CD4-positive, alpha-beta T cell treated with Interleukin-15 for 4 hours (primary cell): Measurements from ENCODE around the gene ANKUB1.
"Not testable (repeated sequence)": the region's sequence is repeated elsewhere in the genome, so short reads cannot be mapped to it uniquely, and the experiment has no call there.

Source experiments
- DNase-seq: peaks from one replicate; pipeline ENCODE4 v3.0.0-alpha.2; 2020; ENCODE audit warnings: low spot score

ANKUB1 gene, protein sequence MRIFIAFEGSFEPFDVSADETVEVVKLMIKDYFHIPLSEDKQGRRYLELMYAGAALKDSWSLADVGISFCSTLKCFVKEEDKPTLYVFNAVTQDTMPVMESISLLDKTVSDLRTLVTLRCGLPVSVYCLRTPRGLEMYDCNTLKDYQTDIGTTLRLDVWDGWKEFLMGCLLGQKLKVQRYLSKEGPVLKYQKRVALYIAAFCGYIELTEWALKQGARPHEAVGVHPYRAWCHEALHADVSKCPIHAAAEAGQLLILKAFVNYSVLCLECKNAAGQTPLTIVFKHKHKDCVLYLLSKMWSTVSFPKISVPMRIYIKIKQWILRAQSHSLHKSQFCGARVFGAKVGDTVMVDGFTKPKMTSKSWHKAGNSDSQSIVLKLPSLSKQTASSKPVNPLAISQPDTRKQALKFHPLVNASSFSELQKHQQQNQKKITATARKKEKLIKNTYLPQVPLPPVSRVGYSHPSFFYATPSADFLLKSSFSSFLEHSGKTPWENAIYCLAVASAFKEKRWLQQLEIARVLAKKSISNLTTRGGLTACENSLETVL

DNA sequence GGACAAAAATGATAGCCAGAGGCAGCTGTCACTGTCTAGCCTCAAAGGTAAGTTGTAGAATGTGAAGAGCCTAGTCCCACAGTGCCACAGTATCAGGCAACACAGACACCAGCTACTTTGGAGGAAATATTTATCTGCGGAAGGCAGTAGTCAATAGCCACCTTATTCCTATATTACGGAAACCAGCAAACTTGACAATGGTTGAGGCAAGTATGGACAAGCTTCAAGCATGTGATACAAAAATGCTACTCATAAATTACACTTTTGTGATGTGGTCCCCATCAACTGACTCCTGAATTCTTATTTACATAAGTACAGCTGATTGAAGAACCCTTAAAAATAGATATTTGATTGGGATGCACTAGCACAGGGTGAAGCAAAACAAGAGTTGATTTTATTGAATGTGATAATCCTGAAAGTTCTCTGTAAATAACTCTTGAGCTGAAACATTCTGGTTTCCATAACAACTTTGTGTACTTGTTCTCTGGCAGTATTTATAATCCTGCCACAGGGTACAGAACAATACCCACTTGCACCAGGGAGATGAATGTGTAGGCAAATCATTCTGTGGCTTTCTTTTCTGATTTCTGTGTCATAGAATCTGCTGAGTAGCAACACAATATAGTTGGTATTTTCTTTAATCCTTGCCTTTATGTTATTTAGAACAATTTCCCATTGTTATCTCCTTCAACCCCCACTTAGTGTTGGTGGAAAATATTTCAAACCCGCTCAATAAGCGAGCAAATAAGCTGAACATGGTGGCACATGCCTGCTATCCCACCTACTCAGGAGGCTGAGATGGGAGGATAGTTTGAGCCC is at the start of gene ANKUB1:
TSS of gene ANKUB1 (minus strand) at position 103 of the 819 bp plus-strand sequence. CDS start 188 bp downstream, outside the sequence.
- DNase-seq = no peak

DNA sequence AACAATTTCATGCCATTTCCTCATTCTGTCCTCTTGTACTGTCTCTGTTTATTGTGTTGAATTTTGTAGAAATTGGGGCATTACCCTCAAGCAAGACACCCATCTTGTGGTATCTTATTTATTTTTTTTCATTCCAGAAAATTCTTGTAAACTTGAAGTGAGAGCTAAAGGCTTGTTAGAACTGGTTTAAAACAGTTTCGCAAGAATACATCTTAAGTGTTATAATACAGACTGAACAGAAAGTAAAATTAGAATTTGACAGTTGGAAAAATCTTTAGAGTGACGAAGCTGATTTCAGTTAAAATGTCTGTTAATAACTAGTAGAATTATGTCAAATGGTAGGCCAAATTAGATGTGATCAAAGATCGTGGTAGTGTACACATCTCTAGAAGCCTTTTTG is 47.5 kb upstream of the ANKUB1 start:
- no peak for DNase-seq

DNA sequence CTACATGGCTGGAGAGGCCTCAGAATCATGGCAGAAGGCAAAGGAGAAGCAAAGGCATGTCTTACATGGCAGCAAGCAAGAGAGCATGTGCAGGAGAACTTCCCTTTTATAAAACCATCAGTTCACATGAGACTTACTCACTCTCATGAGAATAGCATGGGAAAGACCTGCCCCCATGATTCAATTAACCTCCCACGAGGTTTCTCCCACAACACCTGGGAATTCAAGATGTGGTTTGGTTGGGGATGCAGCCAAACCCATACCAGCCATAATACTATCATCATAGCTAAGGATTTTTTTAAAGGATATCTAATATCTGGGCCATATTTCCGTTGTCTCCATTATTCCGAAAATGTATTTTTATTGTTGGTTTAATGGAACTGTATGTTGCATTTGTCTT is 47.1 kb upstream of the ANKUB1 start:
- not testable (repeated sequence) for DNase-seq

DNA sequence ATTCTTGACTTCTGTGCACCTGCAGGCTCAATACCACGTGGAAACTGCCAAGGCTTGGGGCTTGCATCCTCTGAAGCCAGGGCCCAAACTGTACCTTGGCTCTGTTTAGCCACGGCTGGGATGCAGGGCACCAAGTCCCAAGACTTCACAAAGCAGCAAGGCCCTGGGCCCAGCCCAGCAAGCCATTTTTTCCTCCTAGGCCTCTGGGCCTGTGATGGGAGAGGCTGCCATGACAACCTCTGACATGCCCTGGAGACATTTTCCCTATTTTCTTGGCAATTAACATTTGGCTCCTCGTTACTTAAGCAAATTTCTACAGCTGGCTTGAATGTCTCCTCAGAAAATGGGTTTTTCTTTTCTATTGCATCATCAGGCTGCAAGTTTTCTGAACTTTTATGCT is 46.1 kb upstream of the ANKUB1 start:
- not testable (repeated sequence) for DNase-seq

DNA sequence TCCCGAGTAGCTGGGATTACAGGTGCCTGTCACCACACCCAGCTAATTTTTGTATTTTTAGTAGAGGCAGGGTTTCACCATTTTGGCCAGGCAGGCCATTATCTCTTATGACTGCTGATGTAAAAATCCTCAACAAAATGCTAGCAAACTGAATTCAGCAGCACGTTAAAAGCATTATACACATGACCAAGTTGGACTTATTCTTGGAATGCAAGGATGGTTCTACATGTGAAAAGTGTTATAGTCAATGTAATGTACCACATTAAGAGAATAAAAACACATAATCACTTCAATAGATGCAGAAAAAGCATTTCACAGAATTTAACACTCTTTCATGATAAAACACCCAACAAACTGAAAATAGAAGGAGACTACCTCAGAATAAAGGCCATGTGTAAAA is 40.9 kb upstream of the ANKUB1 start:
- no peak for DNase-seq

DNA sequence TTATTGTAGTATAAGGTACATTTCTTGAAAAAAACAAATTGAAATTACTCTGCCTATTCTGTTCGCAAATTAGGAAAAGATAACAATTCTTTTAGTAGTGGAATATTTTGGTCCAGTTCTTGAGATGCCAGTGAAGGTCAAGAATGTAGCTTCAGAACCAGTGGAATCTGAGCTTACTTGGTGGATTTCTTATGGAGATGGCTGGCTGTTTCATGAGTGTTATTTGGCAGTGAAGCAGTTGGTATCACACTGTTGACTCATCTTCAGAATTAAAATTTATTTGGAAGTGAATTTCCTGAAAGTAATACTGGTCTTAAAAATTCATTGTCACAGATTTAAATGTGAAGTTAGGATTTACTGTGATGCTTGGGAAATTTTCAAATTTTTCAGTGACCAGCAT is 39.7 kb upstream of the ANKUB1 start:
- no peak for DNase-seq

DNA sequence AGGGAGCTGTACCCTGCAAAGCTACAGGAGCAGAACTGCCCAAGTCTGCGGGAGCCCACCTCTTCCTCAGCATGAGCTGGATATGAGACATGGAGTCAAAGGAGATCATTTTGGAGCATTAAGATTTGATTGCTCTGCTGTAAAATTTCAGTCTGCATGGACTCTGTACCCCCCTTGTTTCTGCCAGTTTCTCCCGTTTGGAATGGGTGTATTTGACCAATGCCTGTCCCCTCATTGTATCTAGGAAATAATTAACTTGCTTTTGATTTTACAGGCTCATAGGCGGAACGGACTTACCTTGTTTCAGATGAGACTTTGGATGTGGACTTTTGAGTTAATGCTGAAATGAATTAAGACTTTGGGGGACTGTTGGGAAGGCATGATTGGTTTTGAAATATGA is 39.0 kb upstream of the ANKUB1 start:
- no peak for DNase-seq

DNA sequence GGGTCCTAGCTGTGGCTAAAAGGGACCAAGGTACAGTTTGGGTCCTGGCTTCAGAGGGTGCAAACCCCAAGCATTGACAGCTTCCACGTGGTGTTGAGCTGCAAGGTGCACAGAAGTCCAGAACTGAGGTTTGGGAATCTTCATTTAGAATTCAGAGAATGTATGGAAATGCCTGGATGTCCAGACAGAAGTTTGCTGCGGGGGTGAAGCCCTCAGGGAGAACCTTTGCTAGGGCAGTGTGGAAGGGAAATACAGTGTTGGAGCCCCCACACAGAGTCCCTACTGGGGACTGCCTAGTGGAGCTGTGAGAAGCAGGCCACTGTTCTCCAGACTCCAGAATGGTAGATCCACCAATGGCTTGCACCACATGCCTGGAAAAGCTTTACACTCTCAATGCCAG is 38.5 kb upstream of the ANKUB1 start:
- no peak for DNase-seq

DNA sequence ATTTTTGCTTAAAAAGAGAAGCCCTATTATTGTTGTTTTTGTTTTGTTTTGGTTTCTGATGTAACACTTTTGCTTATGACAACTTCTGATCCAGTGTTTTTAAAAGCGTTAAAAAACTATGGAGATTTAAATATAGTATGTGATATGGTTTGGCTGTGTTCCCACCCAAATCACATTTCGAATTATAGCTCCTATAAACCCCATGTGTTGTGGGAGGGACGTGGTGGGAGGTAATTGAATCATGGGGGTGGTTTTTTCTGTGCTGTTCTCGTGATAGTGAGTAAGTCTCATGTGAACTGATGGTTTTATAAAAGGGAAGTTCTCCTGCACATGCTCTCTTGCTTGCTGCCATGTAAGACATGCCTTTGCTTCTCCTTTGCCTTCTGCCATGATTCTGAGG is 37.3 kb upstream of the ANKUB1 start:
- DNase-seq = not testable (repeated sequence)

DNA sequence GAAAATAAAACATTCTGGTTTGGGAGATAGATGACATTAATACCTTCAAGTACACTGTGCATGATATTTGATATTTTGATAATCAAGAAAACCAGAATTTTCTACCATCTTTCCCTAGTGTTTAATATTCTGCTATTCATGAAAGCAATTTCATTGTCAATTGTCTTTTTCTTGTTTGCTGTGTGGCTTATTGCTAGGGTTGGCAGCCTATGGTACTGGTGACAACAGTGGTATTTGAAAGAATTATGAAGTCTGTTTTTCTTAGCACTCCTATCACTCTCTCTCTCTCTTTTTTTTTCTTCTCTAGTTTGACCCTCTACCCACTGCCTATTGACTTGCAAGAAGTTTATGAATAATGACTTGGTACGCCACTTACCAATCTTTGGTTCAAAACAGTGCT is 36.0 kb upstream of the ANKUB1 start:
- DNase-seq = no peak

DNA sequence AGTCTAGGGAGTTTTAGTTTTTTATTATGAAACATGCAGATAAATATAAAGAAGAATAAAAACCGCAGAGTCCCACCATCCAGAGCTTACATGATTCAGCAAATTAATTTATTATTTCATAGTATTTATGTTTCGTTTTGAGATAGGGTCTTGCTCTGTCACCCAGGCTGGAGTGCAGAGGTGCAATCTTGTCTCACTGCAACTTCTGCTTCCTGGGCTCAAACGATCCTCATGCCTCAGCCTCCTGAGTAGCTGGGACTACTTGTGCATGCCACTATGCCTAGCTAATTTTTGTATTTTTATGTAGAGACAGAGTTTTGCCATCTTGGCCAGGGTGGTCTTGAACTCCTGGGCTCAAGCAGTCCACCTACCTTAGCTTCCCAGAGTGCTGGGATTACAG is 34.3 kb upstream of the ANKUB1 start:
- no peak for DNase-seq

DNA sequence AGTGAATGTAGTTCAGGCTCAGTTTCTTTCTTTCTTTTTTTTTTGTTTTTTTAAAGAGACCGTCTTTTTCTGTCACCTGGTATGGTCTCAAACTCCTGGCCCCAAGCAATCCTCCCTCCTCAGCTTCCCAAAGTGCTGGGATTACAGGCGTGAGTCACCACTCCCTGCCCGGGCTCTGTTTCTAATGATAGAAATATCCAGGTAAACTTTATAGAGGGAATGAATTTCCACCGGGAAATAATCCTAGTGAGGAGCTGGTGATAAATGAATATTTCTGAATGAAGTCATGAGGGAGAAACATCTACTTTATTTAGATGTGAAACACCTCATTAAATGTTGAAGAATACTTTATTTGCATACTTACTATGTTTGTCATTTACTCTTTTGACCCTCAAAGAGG is 27.8 kb upstream of the ANKUB1 start:
- DNase-seq = no peak

DNA sequence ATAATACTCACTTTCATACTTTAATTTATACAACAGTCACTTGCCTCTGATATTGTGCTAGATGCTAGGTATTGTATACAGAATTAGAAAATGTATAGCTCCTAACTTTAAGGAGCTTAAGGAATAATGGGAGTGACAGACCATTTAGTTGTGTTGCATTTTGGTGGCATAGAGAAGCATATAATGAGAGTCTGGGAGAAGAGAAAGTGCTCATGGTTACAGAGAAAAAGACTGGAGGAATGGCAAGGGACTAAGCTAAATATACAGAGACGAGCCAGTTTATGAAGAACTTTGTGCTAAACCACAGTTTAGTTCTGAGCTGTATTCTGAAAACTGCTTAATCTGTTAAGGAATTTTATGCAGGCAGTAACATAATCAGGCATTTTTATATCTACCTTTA is 27.1 kb upstream of the ANKUB1 start:
- DNase-seq = no peak

DNA sequence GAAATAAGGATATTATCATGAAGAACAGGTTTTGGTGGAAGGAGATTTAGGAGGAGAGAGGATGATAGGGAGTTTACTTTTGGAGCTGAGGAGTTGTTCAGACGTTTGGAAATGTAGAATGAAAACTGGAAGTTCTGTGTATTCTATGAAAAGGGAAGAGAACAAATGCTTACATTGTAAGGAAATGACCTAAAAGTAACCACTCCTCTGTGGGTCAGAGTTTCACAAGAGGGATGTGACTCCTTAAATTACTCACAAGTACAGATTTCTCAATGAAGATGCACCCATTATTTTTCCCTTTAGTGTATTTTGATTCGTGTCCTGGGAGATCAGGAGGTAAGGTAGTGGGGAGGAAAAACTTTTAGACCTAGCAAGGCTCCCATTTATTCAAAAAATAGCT is 24.6 kb upstream of the ANKUB1 start:
- DNase-seq = no peak

DNA sequence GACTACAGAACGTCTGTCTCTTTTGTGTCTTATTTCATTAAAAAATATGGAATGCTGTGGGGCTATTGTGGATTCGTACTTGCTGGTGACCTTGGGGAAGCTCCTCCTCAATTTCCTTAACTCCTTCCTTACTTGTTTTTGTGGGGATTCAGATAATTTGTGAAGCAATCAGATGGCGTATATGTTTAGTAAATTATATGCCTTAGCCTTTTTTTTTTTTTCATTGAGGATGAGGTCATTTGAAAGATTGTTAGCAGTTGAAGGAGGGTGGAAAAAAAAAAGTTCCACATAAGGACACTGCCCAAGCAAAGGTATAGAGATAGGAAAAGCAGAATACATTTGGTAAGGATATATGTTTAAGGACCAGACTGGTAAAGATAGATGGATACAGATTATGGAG is 24.0 kb upstream of the ANKUB1 start:
- no peak for DNase-seq

DNA sequence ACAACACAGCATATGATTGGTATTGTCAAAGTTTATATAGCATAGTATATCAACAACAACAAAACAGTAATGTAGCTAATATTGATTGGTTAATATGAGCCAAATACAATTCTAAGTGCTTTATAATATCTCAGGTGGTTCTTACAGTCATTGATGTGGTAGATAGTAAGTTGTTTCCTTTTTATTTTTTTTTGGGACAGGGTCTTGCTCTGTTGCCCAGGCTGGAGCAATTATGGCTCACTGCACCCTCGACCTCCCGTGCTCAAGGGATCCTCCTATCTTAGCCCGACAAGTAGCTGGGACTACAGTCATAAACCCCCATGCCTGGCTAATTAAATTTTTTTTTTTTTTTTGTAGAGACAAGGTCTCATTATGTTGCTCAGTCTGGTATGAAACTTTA is 23.4 kb upstream of the ANKUB1 start:
- DNase-seq = no peak

DNA sequence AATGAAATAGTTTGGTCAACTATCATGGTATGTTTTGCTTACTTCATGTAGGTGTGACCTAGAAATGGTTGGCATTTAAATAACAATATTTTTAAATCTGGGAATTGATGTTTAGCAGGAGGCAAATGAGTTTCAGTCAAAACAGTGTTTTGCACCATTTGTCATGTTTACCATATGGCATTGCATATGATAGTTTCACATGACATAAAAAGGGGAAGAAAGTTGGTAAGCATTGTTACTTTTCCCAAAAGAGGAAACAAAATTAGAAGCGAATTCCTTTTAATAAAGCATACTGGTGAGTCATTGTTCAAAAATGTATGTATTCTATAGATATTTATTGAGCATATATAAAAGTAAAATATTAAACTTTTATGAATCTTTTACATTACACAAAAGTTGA is 23.0 kb upstream of the ANKUB1 start:
- DNase-seq = no peak

DNA sequence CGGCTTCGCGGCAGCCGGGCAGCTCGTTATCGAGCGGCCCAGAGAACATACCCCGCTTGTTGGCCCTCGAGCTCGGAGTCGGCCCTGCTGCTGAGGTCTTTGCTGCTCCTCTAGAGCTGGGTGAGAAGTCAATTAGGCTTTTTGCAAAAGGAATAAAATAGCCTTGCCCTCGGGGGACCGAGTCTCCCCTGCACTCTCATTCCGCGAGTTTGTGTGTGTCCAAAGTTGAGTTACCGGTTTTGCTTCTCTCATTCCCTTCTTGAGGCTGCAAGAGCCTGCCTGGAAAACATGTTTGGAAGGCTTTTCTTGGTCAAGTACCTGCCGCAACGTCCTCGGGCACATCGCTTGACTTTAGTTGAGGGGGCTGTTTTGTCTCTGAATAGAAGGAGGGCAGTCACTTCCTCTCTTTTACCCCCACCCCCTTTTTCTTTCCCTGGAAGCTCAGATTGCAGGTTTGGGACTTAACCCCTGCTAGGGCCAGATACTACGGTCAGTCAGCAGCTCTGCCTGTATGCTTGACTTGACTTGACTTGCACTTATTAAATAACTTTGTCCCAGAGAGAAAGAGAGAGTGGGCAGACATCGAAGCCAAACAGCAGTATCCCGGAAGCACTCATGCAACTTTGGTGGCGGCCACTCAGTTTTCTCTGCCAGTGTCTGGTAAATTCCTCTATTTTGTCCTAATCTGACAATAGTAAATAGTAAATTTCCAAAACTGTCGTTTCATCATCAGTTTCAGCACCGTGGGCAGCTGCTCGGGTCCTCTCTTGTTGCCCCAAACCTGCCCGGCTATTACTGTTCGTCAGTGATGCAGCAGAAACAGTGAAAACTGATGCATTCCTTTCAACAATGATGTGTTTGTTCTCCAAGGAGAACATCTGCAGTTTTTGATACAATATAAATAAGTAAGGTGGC is 21.3 kb upstream of the ANKUB1 start:
- no peak for DNase-seq

DNA sequence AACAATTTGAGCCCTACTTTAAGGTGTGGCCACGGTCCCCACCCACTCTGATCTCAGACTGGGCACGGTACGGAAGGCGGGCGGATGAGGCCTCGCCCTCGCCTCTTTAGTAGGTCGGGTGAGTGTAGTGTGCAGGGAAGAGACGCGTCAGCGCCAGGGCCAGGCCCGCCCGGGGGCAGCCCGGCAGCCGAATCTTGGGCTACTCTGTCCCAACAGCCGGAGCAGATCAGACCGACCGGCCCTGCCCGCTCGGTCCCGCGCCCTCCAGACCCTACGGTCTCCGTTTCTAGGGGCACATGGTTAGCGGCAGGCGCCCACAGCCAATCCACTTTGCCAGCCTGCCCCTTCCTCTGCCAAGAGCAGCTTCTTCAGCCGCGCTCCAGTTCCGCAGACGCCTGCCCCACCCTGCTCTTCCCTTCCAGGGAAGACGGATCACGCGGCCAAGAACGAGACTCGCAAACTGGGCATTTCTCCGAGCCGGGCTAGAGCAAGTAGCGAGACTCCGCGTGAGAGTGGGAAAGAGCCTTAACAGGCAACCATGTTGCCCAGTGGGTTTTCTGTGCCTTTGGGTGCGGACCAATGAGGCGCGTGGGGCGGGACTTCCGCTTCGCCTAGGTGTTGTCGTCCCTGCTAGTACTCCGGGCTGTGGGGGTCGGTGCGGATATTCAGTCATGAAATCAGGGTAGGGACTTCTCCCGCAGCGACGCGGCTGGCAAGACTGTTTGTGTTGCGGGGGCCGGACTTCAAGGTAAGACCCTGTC is 20.4 kb upstream of the ANKUB1 start, which contains the start of gene RNF13:
TSS of gene RNF13 (plus strand) at position 610 of the 761 bp plus-strand sequence. CDS start 32,812 bp downstream, outside the sequence.
- DNase-seq = peak; percentile 93

DNA sequence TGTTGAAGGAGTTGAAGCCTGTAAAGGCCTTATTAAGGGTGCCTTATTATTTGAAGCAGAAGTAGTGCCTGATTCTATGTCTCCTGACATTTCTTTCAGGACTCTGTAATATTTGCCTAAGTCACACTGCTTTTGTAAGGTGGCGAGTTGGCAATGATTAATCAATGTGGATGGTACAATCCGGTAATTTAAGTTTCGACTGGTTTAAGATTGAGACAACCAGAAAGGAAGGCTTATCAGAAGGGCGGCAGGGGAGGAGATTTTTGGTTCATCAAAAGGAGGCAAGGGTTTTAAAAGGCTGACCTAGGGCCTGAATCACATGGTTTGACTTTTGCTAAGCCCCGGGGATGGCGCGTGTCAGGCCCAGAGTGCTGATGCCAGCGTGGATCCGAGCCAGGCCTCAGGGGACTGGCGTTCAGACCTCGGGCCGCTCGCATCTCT is 19.8 kb upstream of the ANKUB1 start:
- no peak for DNase-seq

DNA sequence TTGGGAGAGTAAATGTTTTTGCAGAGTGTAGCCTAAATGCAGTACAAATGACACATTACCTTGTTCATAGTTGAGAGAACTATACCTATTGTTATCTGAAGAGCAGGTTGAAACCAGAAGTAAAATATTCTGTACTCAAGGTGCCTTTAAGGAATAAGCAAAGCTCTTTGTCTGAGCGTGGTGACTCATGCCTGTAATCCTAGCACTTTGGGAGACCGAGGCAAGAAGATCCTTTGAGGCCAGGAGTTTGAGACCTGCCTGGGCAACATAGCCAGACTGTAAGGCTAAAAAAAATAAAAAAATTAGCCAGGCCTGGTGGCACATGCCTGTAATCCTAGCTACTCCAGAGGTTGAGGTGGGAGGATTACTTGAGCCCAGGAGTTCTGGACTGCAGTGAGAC is 18.5 kb upstream of the ANKUB1 start:
- no peak for DNase-seq
